Brain microvascular endothelial cell (primary cell): ENCODE data around the gene BRPF1.

Experiments used
- DNase-seq: peaks from one replicate; pipeline ENCODE4 v3.0.0-alpha.2; 2020
- H3K27ac ChIP-seq: fragments of 250-450 bp; sonication (Bioruptor Pico); 2 replicates; pipeline ENCODE4 v1.5.1; 2020; ENCODE audit warnings: mild to moderate bottlenecking, moderate library complexity
- H3K27me3 ChIP-seq: fragments of 250-450 bp; sonication (Bioruptor Pico); replicated peaks from 2 replicates; pipeline ENCODE4 v1.5.1; 2020; ENCODE audit warnings: mild to moderate bottlenecking
- H3K36me3 ChIP-seq: fragments of 250-450 bp; sonication (Bioruptor Pico); replicated peaks from 2 replicates; pipeline ENCODE4 v1.5.1; 2020; ENCODE audit warnings: mild to moderate bottlenecking
- H3K4me3 ChIP-seq: 2 replicates; pipeline ENCODE4 v1.5.1; 2011; ENCODE audit warnings: low read depth, mild to moderate bottlenecking, control low read depth, low read length, moderate library complexity
- CTCF ChIP-seq: IDR thresholded peaks from 2 replicates; pipeline ENCODE4 v1.5.1; 2011; ENCODE audit warnings: low read depth, mild to moderate bottlenecking, moderate library complexity, low read length, control low read depth, inconsistent platforms; ENCODE audit errors: missing control alignments
- in situ Hi-C: cut with HindIII; loops from 2 replicates; pipeline ENCODE4 v1.10.0; 2017; ENCODE audit warnings: low sequenced_read_pairs, low pct_ligation_motif_present

BRPF1 gene

GRCh38 chr3:9729419-9729818 lies 2.1 kb upstream of the BRPF1 start:
- H3K4me3 ChIP-seq: no peak overlapping the region
- H3K36me3 ChIP-seq: peaks cover 3% of the 10 kb centered on the region
- no peak for TF ChIP-seq CTCF
- no peaks in the 10 kb centered on the region for H3K27me3 ChIP-seq
- H3K27ac ChIP-seq: no peak overlapping the region
- no peak for DNase-seq
- in situ Hi-C loops: no loop called here

- Histone ChIP-seq H3K36me3 (peaks cover 10% of the 10 kb centered on the region), H3K27me3 (no peaks in the 10 kb centered on the region), H3K27ac (peak overlapping the region; percentile 48), H3K4me3 (peak overlapping the region; percentile 58)
- in situ Hi-C loops: no loop called here
- no peak for DNase-seq
- TF ChIP-seq CTCF: no peak
Measured at GRCh38 chr3:9730657-9731205, 804 bp upstream of the BRPF1 start.

- H3K4me3 ChIP-seq: peak overlapping the region; percentile 91
- no peak for DNase-seq
- H3K36me3 ChIP-seq: peaks cover 21% of the 10 kb centered on the region
- no peaks in the 10 kb centered on the region for H3K27me3 ChIP-seq
- H3K27ac ChIP-seq: peak overlapping the region; percentile 100
- no peak for TF ChIP-seq CTCF
- in situ Hi-C loops: no loop called here
Measured at GRCh38 chr3:9732080-9732739, 675 bp downstream of the BRPF1 start.

- Histone ChIP-seq H3K27me3 (no peaks in the 10 kb centered on the region), H3K4me3 (peak overlapping the region; percentile 91), H3K27ac (no peak overlapping the region), H3K36me3 (peaks cover 26% of the 10 kb centered on the region)
- in situ Hi-C loops: no loop called here
- TF ChIP-seq CTCF: no peak
- DNase-seq: no peak
Measured at GRCh38 chr3:9732740-9733115, 1.2 kb downstream of the BRPF1 start.

DNA sequence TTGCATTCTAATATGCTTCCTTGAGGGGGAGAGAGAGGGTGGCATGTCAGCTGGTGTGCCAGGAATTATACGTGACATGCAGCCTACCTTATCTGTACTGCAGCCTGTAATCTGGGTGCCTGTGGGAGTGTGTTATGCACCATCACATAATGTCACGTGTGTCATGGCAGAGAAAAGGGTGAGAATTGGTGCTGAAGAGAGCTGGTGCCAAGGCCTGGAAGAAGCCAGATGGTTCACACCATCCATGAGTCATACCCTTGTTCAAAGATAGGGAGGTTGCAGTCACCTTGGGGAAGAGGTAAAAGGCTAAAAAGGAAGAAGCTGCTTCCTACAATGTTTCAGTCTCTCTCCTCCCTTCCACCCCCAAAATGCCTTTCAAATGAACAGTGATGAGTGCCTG lies 5.3 kb downstream of the BRPF1 start:
- TF ChIP-seq CTCF: no peak
- no peak for DNase-seq
- in situ Hi-C loops: no loop called here
- Histone ChIP-seq H3K4me3 (no peak overlapping the region), H3K36me3 (peaks cover 67% of the 10 kb centered on the region), H3K27ac (no peak overlapping the region), H3K27me3 (no peaks in the 10 kb centered on the region)

DNA sequence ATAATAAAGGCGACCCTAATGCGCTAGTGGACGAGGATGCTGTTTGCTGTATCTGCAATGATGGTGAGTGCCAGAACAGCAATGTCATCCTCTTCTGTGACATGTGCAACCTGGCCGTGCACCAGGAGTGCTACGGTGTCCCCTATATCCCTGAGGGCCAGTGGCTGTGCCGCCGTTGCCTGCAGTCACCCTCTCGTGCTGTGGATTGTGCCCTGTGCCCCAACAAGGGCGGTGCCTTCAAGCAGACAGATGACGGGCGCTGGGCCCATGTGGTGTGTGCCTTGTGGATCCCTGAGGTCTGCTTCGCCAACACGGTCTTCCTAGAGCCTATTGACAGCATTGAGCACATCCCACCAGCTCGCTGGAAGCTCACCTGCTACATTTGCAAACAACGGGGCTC lies 7.6 kb downstream of the BRPF1 start:
- no peak for TF ChIP-seq CTCF
- Histone ChIP-seq H3K36me3 (peaks cover 90% of the 10 kb centered on the region), H3K27ac (no peak overlapping the region), H3K4me3 (no peak overlapping the region), H3K27me3 (no peaks in the 10 kb centered on the region)
- in situ Hi-C loops: no loop called here
- no peak for DNase-seq
